ENCODE measurements around the gene TPD52L1. TPM values are rescaled to one million over a fixed set of nuclear protein-coding genes. Genes with fewer than 3 reads are reported as not detected.

The TPD52L1 gene
- total RNA-seq, 1 experiment from 2014 or later, result 12.4 TPM

DNA sequence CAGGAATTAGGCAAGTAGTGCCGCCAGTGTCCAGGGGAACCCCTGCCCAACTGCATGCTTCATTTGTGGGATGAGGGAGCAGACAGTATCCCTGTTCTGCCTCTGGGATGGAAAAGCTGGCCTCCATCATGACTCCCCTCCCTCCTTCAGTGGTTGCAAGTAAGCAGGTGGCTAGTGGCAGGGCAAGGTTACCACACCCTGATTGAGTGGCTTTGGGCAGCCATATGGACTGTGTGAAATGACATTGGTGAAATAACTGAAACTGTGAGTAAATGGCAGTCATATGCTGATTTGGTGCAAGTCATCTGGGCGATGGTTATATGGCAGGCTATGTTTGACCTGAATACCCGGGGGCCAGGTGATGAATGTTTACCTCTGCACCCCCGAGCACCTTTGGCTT, 115.2 kb downstream of the TPD52L1 start:
- H3K27me3 Mint-ChIP-seq (ENCODE audit: low read depth), result no peaks in the 10 kb centered on the region
- TF ChIP-seq NR2C2 (CRISPR knock-in tag; IDR thresholded peaks at IDR 0.05) (no peak), FOXK1 (CRISPR knock-in tag; IDR thresholded peaks at IDR 0.05) (no peak), GABPB1 (CRISPR knock-in tag; IDR thresholded peaks at IDR 0.05) (no peak), STAT6 (CRISPR knock-in tag; conservative IDR thresholded peaks at IDR 0.05; ENCODE audit: low read depth) (no peak)
- POLR2A ChIA-PET, result no interaction called here
- ATAC-seq (no peak), DNase-seq (ENCODE audit: low spot score) (no peak)
- no peaks in the 10 kb centered on the region for H3K9me3 Mint-ChIP-seq
- no peak overlapping the region for H3K27ac Mint-ChIP-seq
- CTCF ChIA-PET, result no interaction called here
- no peak overlapping the region for H3K4me3 Mint-ChIP-seq
- H3K36me3 Mint-ChIP-seq, result peaks cover 9% of the 10 kb centered on the region; the same call in 1 of the 2 replicates
- no peaks in the 10 kb centered on the region for H3K4me1 Mint-ChIP-seq

GRCh38 chr6:125269328-125269985, 115.9 kb downstream of the TPD52L1 start:
- CTCF ChIA-PET, result no interaction called here
- H3K9me3 Mint-ChIP-seq, result no peaks in the 10 kb centered on the region
- POLR2A ChIA-PET, result no interaction called here
- TF ChIP-seq, protein P1, sequence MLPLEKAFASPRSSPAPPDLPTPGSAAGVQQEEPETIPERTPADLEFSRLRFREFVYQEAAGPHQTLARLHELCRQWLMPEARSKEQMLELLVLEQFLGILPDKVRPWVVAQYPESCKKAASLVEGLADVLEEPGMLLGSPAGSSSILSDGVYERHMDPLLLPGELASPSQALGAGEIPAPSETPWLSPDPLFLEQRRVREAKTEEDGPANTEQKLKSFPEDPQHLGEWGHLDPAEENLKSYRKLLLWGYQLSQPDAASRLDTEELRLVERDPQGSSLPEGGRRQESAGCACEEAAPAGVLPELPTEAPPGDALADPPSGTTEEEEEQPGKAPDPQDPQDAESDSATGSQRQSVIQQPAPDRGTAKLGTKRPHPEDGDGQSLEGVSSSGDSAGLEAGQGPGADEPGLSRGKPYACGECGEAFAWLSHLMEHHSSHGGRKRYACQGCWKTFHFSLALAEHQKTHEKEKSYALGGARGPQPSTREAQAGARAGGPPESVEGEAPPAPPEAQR (CRISPR knock-in tag; IDR thresholded peaks at IDR 0.05), result no peak
- TF ChIP-seq ZNF671 (CRISPR knock-in tag; IDR thresholded peaks at IDR 0.05), result no peak
- no peak for TF ChIP-seq ZNF396 (CRISPR knock-in tag; IDR thresholded peaks at IDR 0.05; ENCODE audit: borderline replicate concordance)
- TF ChIP-seq TP53 (CRISPR knock-in tag; IDR thresholded peaks at IDR 0.05), result no peak
- no peak for TF ChIP-seq EMX1 (CRISPR knock-in tag; IDR thresholded peaks at IDR 0.05)
- no peak for TF ChIP-seq GRHL2 (CRISPR knock-in tag; IDR thresholded peaks at IDR 0.05; ENCODE audit: insufficient replicate concordance, severe bottlenecking)
- no peak for TF ChIP-seq FOXP4 (CRISPR knock-in tag; IDR thresholded peaks at IDR 0.05)
- TF ChIP-seq IRF2 (CRISPR knock-in tag; IDR thresholded peaks at IDR 0.05; ENCODE audit: borderline replicate concordance, low read depth), result no peak
- no peak for TF ChIP-seq HMGA2 (CRISPR knock-in tag; IDR thresholded peaks at IDR 0.05)
- TF ChIP-seq PREB (CRISPR knock-in tag; IDR thresholded peaks at IDR 0.05; ENCODE audit: borderline replicate concordance), result no peak
- no peak for TF ChIP-seq MXD4 (CRISPR knock-in tag; IDR thresholded peaks at IDR 0.05; ENCODE audit: borderline replicate concordance)
- TF ChIP-seq STAT6 (CRISPR knock-in tag; conservative IDR thresholded peaks at IDR 0.05; ENCODE audit: low read depth), result no peak
- H3K36me3 Mint-ChIP-seq, result peaks cover 12% of the 10 kb centered on the region; the same call in 1 of the 2 replicates
- no peaks in the 10 kb centered on the region for H3K27me3 Mint-ChIP-seq (ENCODE audit: low read depth)
- no peak overlapping the region for H3K27ac Mint-ChIP-seq
- no peak for DNase-seq (ENCODE audit: low spot score)
- H3K4me3 Mint-ChIP-seq, result no peak overlapping the region
- no peak for ATAC-seq
- H3K4me1 Mint-ChIP-seq, result no peaks in the 10 kb centered on the region

All from WTC11 (cell line).